GM12878 (cell line): Measurements from ENCODE around the gene TMEM266. TPM values are rescaled to one million over a fixed set of nuclear protein-coding genes. Genes with fewer than 3 reads are reported as not detected.

ENCODE experiments used
- ATAC-seq: fragments of 200-7000 bp; cut with Tn5 transposase; 3 replicates; pipeline ENCODE4 v1.9.1; 2020; ENCODE audit warnings: mild to moderate bottlenecking, moderate library complexity
- BruUV-seq: library from RNA; stranded (reverse); fragments of 400-500 nt; replicated peaks from 2 replicates; lab custom pipeline; 2021; lab: Mats Ljungman, UMichigan
- CTCF ChIA-PET: fragments of 300-600 bp; sonication (Branson Sonifier 250); formaldehyde crosslinking; extraction: SDS; loops from one replicate; lab custom pipeline; 2021; ENCODE audit warnings: inconsistent platforms; lab: Yijun Ruan, JAX
- POLR2A ChIA-PET: fragments of 350-600 bp; formaldehyde crosslinking; extraction: SDS; loops from one replicate; lab custom pipeline; 2021; ENCODE audit warnings: inconsistent platforms; lab: Charles Lee
- RAD21 ChIA-PET: fragments of 300-600 bp; sonication (Branson Sonifier 250); formaldehyde crosslinking; loops from one replicate; lab custom pipeline; 2023; ENCODE audit warnings: antibody characterized with exemption; ENCODE audit not compliant: unreplicated experiment; lab: Charles Lee
- SMC1A ChIA-PET: fragments of 300-600 bp; sonication (Branson Sonifier 250); formaldehyde crosslinking; loops from one replicate; lab custom pipeline; 2023; ENCODE audit not compliant: unreplicated experiment, uncharacterized antibody; lab: Charles Lee
- DNase-seq: peaks from one replicate; pipeline ENCODE4 v3.0.0-alpha.2; 2011; ENCODE audit warnings: low read depth, low spot score
- FAIRE-seq: peaks from 3 replicates; lab custom pipeline; 2011; peaks lifted over from hg19 to GRCh38; lab: Jason Lieb, UNC
- H2AFZ ChIP-seq: 2 replicates; pipeline ENCODE4 v1.6.0; 2011; ENCODE audit warnings: low read depth, low read length, control low read depth; ENCODE audit not compliant: control insufficient read depth
- H3K27ac ChIP-seq: 2 replicates; pipeline ENCODE4 v1.5.1; 2011; ENCODE audit warnings: control low read depth; ENCODE audit not compliant: control insufficient read depth, insufficient read depth
- H3K27me3 ChIP-seq, 2 experiments: replicated peaks in 1 of 2; 2 replicates each; pipeline versions ENCODE4 v1.6.0 to v1.6.1; 2011; ENCODE audit warnings: low read length in 1 of 2; ENCODE audit not compliant: control insufficient read depth in 2 of 2, insufficient read depth in 2 of 2
- H3K36me3 ChIP-seq, 2 experiments: 2 replicates each; pipeline ENCODE4 v1.5.1; 2011; ENCODE audit warnings: low read length in 1 of 2; ENCODE audit not compliant: control insufficient read depth in 2 of 2, insufficient read depth in 2 of 2
- H3K4me1 ChIP-seq: 2 replicates; pipeline ENCODE4 v1.6.1; 2011; ENCODE audit warnings: mild to moderate bottlenecking, low read length, moderate library complexity, mixed read lengths; ENCODE audit not compliant: control insufficient read depth, insufficient read depth
- H3K4me2 ChIP-seq: 2 replicates; pipeline ENCODE4 v1.6.0; 2011; ENCODE audit warnings: control low read depth; ENCODE audit not compliant: control insufficient read depth, insufficient read depth
- H3K4me3 ChIP-seq: fragments of 200-600 bp; sonication (generic); 2 replicates; pipeline ENCODE4 v1.5.1; 2016
- H3K79me2 ChIP-seq: 2 replicates; pipeline ENCODE4 v1.6.0; 2011; ENCODE audit warnings: low read length; ENCODE audit not compliant: control insufficient read depth, insufficient read depth
- H3K9ac ChIP-seq: 2 replicates; pipeline ENCODE4 v1.8.0; 2011; ENCODE audit warnings: low read length, control low read depth, mixed read lengths; ENCODE audit not compliant: control insufficient read depth, insufficient read depth
- H3K9me3 ChIP-seq: replicated peaks from 3 replicates; pipeline ENCODE4 v1.5.1; 2011; ENCODE audit warnings: mild to moderate bottlenecking, low read length; ENCODE audit not compliant: control insufficient read depth, insufficient read depth
- H4K20me1 ChIP-seq: 2 replicates; pipeline ENCODE4 v1.6.0; 2011; ENCODE audit not compliant: control insufficient read depth, insufficient read depth
- BHLHE40 ChIP-seq, 2 experiments: fragments of 450-650 bp in 1 of 2; IDR thresholded peaks; 2 replicates each; pipeline ENCODE4 v1.6.1; 2011 to 2017; ENCODE audit warnings: low read depth in 2 of 2, borderline replicate concordance in 1 of 2, improper control_type of control experiment in 1 of 2, low read length in 1 of 2, mild to moderate bottlenecking in 1 of 2
- CBFB ChIP-seq: IDR thresholded peaks from 2 replicates; pipeline ENCODE4 v1.6.1; 2016; ENCODE audit warnings: antibody characterized with exemption, low read depth
- MTA2 ChIP-seq: fragments of 450-650 bp; IDR thresholded peaks from 2 replicates; pipeline ENCODE4 v1.6.1; 2016; ENCODE audit warnings: low read depth, mild to moderate bottlenecking, moderate library complexity
- MXI1 ChIP-seq: fragments of 150-350 bp; IDR thresholded peaks from 2 replicates; pipeline ENCODE4 v1.6.1; 2011; ENCODE audit warnings: low read depth, mild to moderate bottlenecking, inconsistent platforms, low read length, improper control_type of control experiment
- NR2F1 ChIP-seq: fragments of 450-650 bp; conservative IDR thresholded peaks from 2 replicates; pipeline ENCODE4 v1.6.1; 2017; ENCODE audit warnings: mild to moderate bottlenecking
- POLR2A ChIP-seq: IDR thresholded peaks from 2 replicates; pipeline ENCODE4 v1.6.1; 2011; ENCODE audit warnings: low read depth, mild to moderate bottlenecking, low read length
- SMARCA5 ChIP-seq: fragments of 450-650 bp; IDR thresholded peaks from 2 replicates; pipeline ENCODE4 v1.6.1; 2017; ENCODE audit warnings: mild to moderate bottlenecking
- STAT3 ChIP-seq: IDR thresholded peaks from 2 replicates; pipeline ENCODE4 v1.6.1; 2011; ENCODE audit warnings: low read depth, low read length, improper control_type of control experiment
- TCF12 ChIP-seq: IDR thresholded peaks from 2 replicates; pipeline ENCODE4 v1.6.1; 2011; ENCODE audit warnings: low read depth, mild to moderate bottlenecking, low read length
- ZZZ3 ChIP-seq: IDR thresholded peaks from 2 replicates; pipeline ENCODE4 v1.6.1; 2011; ENCODE audit warnings: low read depth; ENCODE audit not compliant: control insufficient read depth, insufficient read length
- WGBS: methylation state at CpG from one replicate; pipeline ENCODE4 v1.1.6; 2016; ENCODE audit warnings: low lambda C conversion rate; ENCODE audit not compliant: insufficient replicate concordance, insufficient coverage; ENCODE audit errors: missing lambda C conversion rate; 5-methylcytosine and 5-hydroxymethylcytosine counted together
- in situ Hi-C: fragments of 300-500 bp; cut with MboI; formaldehyde crosslinking; loops from 9 replicates; pipeline ENCODE4 v1.14.3; 2018; ENCODE audit warnings: mixed read lengths
- intact Hi-C: fragments of 100-400 bp; cut with micrococcal nuclease; formaldehyde crosslinking; loops from one replicate; pipeline ENCODE4 v1.14.2; 2022; ENCODE audit not compliant: unreplicated experiment
- polyA plus RNA-seq, 11 experiments: library from polyadenylated mRNA; depleted of rRNA in 4 of 11; unstranded in 6 of 11; stranded (reverse) in 5 of 11; fragments of >200 nt; fragmentation: Nextera tagmentation in 4 of 11; fragmentation: Illumina TruSeq in 1 of 11; extraction: Ambion mirVana in 4 of 11; extraction: Trizol in 1 of 11; gene quantifications; 1 replicate in 1 of 11; 2 replicates in 10 of 11; pipeline versions ENCODE4 v1.2.1 to v1.2.3, GENCODE V29; 2011 to 2016; ENCODE audit warnings: inconsistent platforms in 2 of 11, missing spikeins in 2 of 11, low read depth in 1 of 11
- total RNA-seq, 4 experiments: library from RNA; depleted of rRNA in 3 of 4; stranded (reverse); fragments of >200 nt in 3 of 4; fragmentation: Illumina TruSeq in 1 of 4; extraction: Trizol in 1 of 4; gene quantifications; 2 replicates each; pipeline versions ENCODE4 v1.2.1 to v1.2.3, GENCODE V29; 2013 to 2021
- TF ChIP-seq, protein P1 (sequence below): fragments of 450-650 bp; IDR thresholded peaks from 2 replicates; pipeline ENCODE4 v1.6.1; 2017; ENCODE audit warnings: mild to moderate bottlenecking

TMEM266 gene
- total and polyA plus RNA-seq, 10 of the 15 experiments (the other 5 are each of a cell fraction or from before 2014, with no cell fraction given): 0.11 to 0.70 (median 0.39) TPM

DNA sequence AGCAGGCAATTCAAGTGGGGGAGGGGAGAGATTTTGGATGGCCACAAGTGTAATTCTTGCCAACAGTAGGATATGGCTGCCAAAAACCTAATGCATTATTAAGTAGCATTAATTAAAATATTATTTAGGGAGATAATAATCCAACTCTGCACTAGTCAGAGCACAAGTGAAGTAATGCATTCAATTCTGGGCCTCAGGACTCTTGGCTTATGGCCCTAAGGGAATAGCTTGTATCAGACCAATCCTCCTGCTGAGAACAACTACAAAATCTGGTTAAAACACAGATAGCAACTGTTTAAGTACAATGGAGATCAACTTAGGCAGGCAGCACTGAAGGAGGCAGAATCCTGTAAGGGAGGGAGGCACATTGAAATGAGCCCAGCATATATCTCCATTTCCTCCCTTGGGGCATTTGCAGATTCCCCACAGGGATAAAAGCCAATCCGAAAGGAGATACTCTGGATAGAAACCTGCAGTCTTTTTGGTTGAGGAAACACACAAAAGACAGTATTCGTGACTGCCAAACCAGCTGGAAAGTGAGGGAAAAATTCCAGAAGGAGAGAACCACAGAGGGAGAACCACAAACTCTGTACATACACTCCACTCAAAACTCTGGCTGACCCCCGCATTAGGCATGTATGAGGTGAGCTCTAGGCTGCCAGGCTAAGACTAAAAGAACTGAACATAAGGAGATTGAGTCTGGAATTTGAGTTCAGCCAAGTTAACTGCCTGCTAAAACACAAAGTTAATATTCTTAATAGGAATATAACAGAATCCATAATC, 194.1 kb downstream of the TMEM266 start:
- Histone ChIP-seq H3K4me3 (no peak overlapping the region), H3K79me2 (no peaks in the 10 kb centered on the region), H4K20me1 (no peaks in the 10 kb centered on the region), H3K36me3 (peaks cover 0 to 3% of the 10 kb centered on the region in 2 experiments; a peak in 2 of 4 replicates), H3K9ac (no peak overlapping the region), H3K9me3 (no peaks in the 10 kb centered on the region; the same call in 2 of the 3 replicates), H3K27me3 (no peaks in the 10 kb centered on the region), H3K4me1 (no peaks in the 10 kb centered on the region), H2AFZ (no peak overlapping the region), H3K27ac (no peak overlapping the region), H3K4me2 (no peak overlapping the region)
- DNase-seq (no peak), FAIRE-seq (no peak), ATAC-seq (no peak)
- BruUV-seq: no TSS peak
- POLR2A ChIA-PET: no interaction called here
- WGBS: 95% methylated on average over 3 of the region's 3 CpGs
- TF ChIP-seq ZZZ3 (no peak), BHLHE40 (IDR thresholded peaks at IDR 0.05; ENCODE audit: borderline replicate concordance in 1 of 2, low read depth in 2 of 2, low read length in 1 of 2) (no peak), TCF12 (no peak), POLR2A (no peak), MXI1 (no peak), NR2F1 (no peak), SMARCA5 (no peak), CBFB (no peak), MTA2 (no peak), STAT3 (no peak)
- TF ChIP-seq, protein P1, sequence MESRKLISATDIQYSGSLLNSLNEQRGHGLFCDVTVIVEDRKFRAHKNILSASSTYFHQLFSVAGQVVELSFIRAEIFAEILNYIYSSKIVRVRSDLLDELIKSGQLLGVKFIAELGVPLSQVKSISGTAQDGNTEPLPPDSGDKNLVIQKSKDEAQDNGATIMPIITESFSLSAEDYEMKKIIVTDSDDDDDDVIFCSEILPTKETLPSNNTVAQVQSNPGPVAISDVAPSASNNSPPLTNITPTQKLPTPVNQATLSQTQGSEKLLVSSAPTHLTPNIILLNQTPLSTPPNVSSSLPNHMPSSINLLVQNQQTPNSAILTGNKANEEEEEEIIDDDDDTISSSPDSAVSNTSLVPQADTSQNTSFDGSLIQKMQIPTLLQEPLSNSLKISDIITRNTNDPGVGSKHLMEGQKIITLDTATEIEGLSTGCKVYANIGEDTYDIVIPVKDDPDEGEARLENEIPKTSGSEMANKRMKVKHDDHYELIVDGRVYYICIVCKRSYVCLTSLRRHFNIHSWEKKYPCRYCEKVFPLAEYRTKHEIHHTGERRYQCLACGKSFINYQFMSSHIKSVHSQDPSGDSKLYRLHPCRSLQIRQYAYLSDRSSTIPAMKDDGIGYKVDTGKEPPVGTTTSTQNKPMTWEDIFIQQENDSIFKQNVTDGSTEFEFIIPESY: no peak
- intact Hi-C loops (no loop called here), in situ Hi-C loops (no loop called here)
- CTCF ChIA-PET: no interaction called here
- RAD21 ChIA-PET: no interaction called here
- SMC1A ChIA-PET: no interaction called here

Other genes starting within 250 kb of the TMEM266 start
- 19.8 and 21.8 TPM in 2 replicates for gene UBE2Q2, start 216.5 kb upstream of the TMEM266 start, total RNA-seq (2014; rRNA removed)
- gene UBE2Q2, start 216.5 kb upstream of the TMEM266 start, total RNA-seq (2014; rRNA removed; fragmentation: Illumina TruSeq; extraction: Trizol): 28.9 and 31.9 TPM in 2 replicates
- 22.0 and 22.7 TPM in 2 replicates for gene UBE2Q2, start 216.5 kb upstream of the TMEM266 start, total RNA-seq (2021)
- 23.2 and 30.6 TPM in 2 replicates for gene UBE2Q2, start 216.5 kb upstream of the TMEM266 start, polyA plus RNA-seq (2011; rRNA removed)
- gene UBE2Q2, start 216.5 kb upstream of the TMEM266 start, polyA plus RNA-seq (2014; fragmentation: Illumina TruSeq; extraction: Trizol): 24.8 and 33.0 TPM in 2 replicates
- gene UBE2Q2, start 216.5 kb upstream of the TMEM266 start, polyA plus RNA-seq (2014; fragmentation: Nextera tagmentation; extraction: Ambion mirVana): 10 to 100 TPM; 11.1 to 13.0 TPM
- 14.3 and 18.4 TPM in 2 replicates for gene UBE2Q2, start 216.5 kb upstream of the TMEM266 start, polyA plus RNA-seq (2014; rRNA removed)
- 10 to 100 TPM; 21.1 to 28.8 TPM for gene UBE2Q2, start 216.5 kb upstream of the TMEM266 start, polyA plus RNA-seq (2016; fragmentation: Nextera tagmentation; extraction: Ambion mirVana)
- 39.1 and 44.7 TPM in 2 replicates for gene FBXO22, start 156.1 kb upstream of the TMEM266 start, total RNA-seq (2014; rRNA removed)
- 32.8 and 34.8 TPM in 2 replicates for gene FBXO22, start 156.1 kb upstream of the TMEM266 start, total RNA-seq (2014; rRNA removed; fragmentation: Illumina TruSeq; extraction: Trizol)
- 46.8 and 50.0 TPM in 2 replicates for gene FBXO22, start 156.1 kb upstream of the TMEM266 start, total RNA-seq (2021)
- gene FBXO22, start 156.1 kb upstream of the TMEM266 start, polyA plus RNA-seq (2011; rRNA removed): 72.6 and 91.4 TPM in 2 replicates
- gene FBXO22, start 156.1 kb upstream of the TMEM266 start, polyA plus RNA-seq (2014; fragmentation: Illumina TruSeq; extraction: Trizol): 41.8 and 48.7 TPM in 2 replicates
- 10 to 100 TPM; 15.2 to 19.1 TPM for gene FBXO22, start 156.1 kb upstream of the TMEM266 start, polyA plus RNA-seq (2014; fragmentation: Nextera tagmentation; extraction: Ambion mirVana)
- gene FBXO22, start 156.1 kb upstream of the TMEM266 start, polyA plus RNA-seq (2014; rRNA removed): 38.0 and 43.8 TPM in 2 replicates
- gene FBXO22, start 156.1 kb upstream of the TMEM266 start, polyA plus RNA-seq (2016; fragmentation: Nextera tagmentation; extraction: Ambion mirVana): 100 to 1,000 TPM in 1 of 2 experiments, 10 to 100 TPM in 1; 92.9 to 110 TPM
- 3.6 and 4.6 TPM in 2 replicates for gene NRG4, start 47.6 kb upstream of the TMEM266 start, total RNA-seq (2014; rRNA removed)
- gene NRG4, start 47.6 kb upstream of the TMEM266 start, total RNA-seq (2014; rRNA removed; fragmentation: Illumina TruSeq; extraction: Trizol): 6.4 and 7.1 TPM in 2 replicates
- gene NRG4, start 47.6 kb upstream of the TMEM266 start, total RNA-seq (2021): 2.9 and 5.7 TPM in 2 replicates
- 5.4 and 8.5 TPM in 2 replicates for gene NRG4, start 47.6 kb upstream of the TMEM266 start, polyA plus RNA-seq (2011; rRNA removed)
- 6.0 and 9.4 TPM in 2 replicates for gene NRG4, start 47.6 kb upstream of the TMEM266 start, polyA plus RNA-seq (2014; fragmentation: Illumina TruSeq; extraction: Trizol)
- 1 to 10 TPM; 7.7 to 8.3 TPM for gene NRG4, start 47.6 kb upstream of the TMEM266 start, polyA plus RNA-seq (2014; fragmentation: Nextera tagmentation; extraction: Ambion mirVana)
- gene NRG4, start 47.6 kb upstream of the TMEM266 start, polyA plus RNA-seq (2014; rRNA removed): 5.2 and 6.5 TPM in 2 replicates
- 1 to 10 TPM in 1 of 2 experiments, under 1 TPM in 1; 0.76 to 1.7 TPM for gene NRG4, start 47.6 kb upstream of the TMEM266 start, polyA plus RNA-seq (2016; fragmentation: Nextera tagmentation; extraction: Ambion mirVana)